H9 (cell line): ENCODE measurements around the gene SLC35G1. TPM values are rescaled to one million over a fixed set of nuclear protein-coding genes. Genes with fewer than 3 reads are reported as not detected.

Source experiments
- DNase-seq: peaks from one replicate; pipeline ENCODE4 v3.0.0-alpha.2; 2017
- H2AFZ ChIP-seq: one replicate; pipeline ENCODE4 v1.6.1; 2013; ENCODE audit warnings: mild to moderate bottlenecking, low read length, control low read depth, moderate library complexity
- H2AK5ac ChIP-seq: 2 replicates; pipeline ENCODE4 v1.6.1; 2013; ENCODE audit warnings: low read length, control low read depth, mixed read lengths; ENCODE audit not compliant: insufficient read length
- H2BK120ac ChIP-seq: one replicate; pipeline ENCODE4 v1.6.1; 2013; ENCODE audit warnings: low read depth, mild to moderate bottlenecking, low read length, control low read depth, inconsistent platforms; ENCODE audit not compliant: poor library complexity, severe bottlenecking
- H2BK12ac ChIP-seq: 2 replicates; pipeline ENCODE4 v1.6.1; 2013; ENCODE audit warnings: low read length, control low read depth, mixed read lengths, low read depth; ENCODE audit not compliant: insufficient read length
- H2BK15ac ChIP-seq: 2 replicates; pipeline ENCODE4 v1.6.1; 2013; ENCODE audit warnings: low read depth, low read length, control low read depth
- H2BK20ac ChIP-seq: one replicate; pipeline ENCODE4 v1.6.1; 2013; ENCODE audit warnings: low read depth, mild to moderate bottlenecking, low read length, control low read depth, inconsistent platforms; ENCODE audit not compliant: poor library complexity, severe bottlenecking
- H2BK5ac ChIP-seq: 2 replicates; pipeline ENCODE4 v1.6.1; 2013; ENCODE audit warnings: low read length, control low read depth, mixed read lengths; ENCODE audit not compliant: insufficient read length
- H3K14ac ChIP-seq: 2 replicates; pipeline ENCODE4 v1.6.1; 2013; ENCODE audit warnings: low read length, control low read depth; ENCODE audit not compliant: insufficient read depth
- H3K18ac ChIP-seq: 2 replicates; pipeline ENCODE4 v1.6.1; 2013; ENCODE audit warnings: low read depth, mild to moderate bottlenecking, mixed read lengths, low read length, control low read depth; ENCODE audit not compliant: insufficient read length
- H3K23ac ChIP-seq: 2 replicates; pipeline ENCODE4 v1.6.1; 2013; ENCODE audit warnings: low read length, control low read depth, mixed read lengths, low read depth; ENCODE audit not compliant: insufficient read length
- H3K23me2 ChIP-seq: 2 replicates; pipeline ENCODE4 v1.6.1; 2013; ENCODE audit warnings: low read depth, mild to moderate bottlenecking, mixed read lengths, low read length, control low read depth; ENCODE audit not compliant: insufficient read length, poor library complexity, severe bottlenecking
- H3K27ac ChIP-seq: 2 replicates; pipeline ENCODE4 v1.5.1; 2013; ENCODE audit warnings: low read length, control low read depth, mixed read lengths, low read depth; ENCODE audit not compliant: insufficient read length
- H3K27me3 ChIP-seq: 2 replicates; pipeline ENCODE4 v1.6.1; 2013; ENCODE audit warnings: low read length, control low read depth, inconsistent platforms; ENCODE audit not compliant: insufficient read depth
- H3K4ac ChIP-seq: 2 replicates; pipeline ENCODE4 v1.6.1; 2013; ENCODE audit warnings: low read depth, mild to moderate bottlenecking, control low read depth, inconsistent platforms, low read length, moderate library complexity
- H3K4me1 ChIP-seq: 2 replicates; pipeline ENCODE4 v1.6.1; 2013; ENCODE audit warnings: low read length, control low read depth, inconsistent platforms; ENCODE audit not compliant: insufficient read depth
- H3K4me2 ChIP-seq: 2 replicates; pipeline ENCODE4 v1.6.1; 2013; ENCODE audit warnings: low read length, control low read depth, mixed read lengths; ENCODE audit not compliant: insufficient read length, insufficient read depth
- H3K56ac ChIP-seq: 2 replicates; pipeline ENCODE4 v1.6.1; 2013; ENCODE audit warnings: low read depth, mild to moderate bottlenecking, mixed read lengths, low read length, control low read depth; ENCODE audit not compliant: insufficient read length
- H3K79me1 ChIP-seq: 2 replicates; pipeline ENCODE4 v1.6.1; 2013; ENCODE audit warnings: low read depth, mild to moderate bottlenecking, moderate library complexity, low read length, control low read depth, inconsistent platforms; ENCODE audit not compliant: insufficient read depth, poor library complexity, severe bottlenecking
- H3K79me2 ChIP-seq: 2 replicates; pipeline ENCODE4 v1.6.1; 2013; ENCODE audit warnings: low read length, control low read depth, inconsistent platforms; ENCODE audit not compliant: insufficient read depth
- H3K9ac ChIP-seq: 2 replicates; pipeline ENCODE4 v1.6.1; 2013; ENCODE audit warnings: low read length, control low read depth, mixed read lengths; ENCODE audit not compliant: insufficient read length; ENCODE audit errors: extremely low read depth
- H3K9me3 ChIP-seq: one replicate; pipeline ENCODE4 v1.6.1; 2013; ENCODE audit warnings: low read depth, low read length, inconsistent platforms; ENCODE audit not compliant: control insufficient read depth
- H3T11ph ChIP-seq: one replicate; pipeline ENCODE4 v1.6.1; 2013; ENCODE audit warnings: mild to moderate bottlenecking, low read length, control low read depth, inconsistent platforms
- H4K20me1 ChIP-seq: one replicate; pipeline ENCODE4 v1.6.1; 2013; ENCODE audit not compliant: control insufficient read depth, insufficient read length, insufficient read depth
- H4K5ac ChIP-seq: 2 replicates; pipeline ENCODE4 v1.6.1; 2013; ENCODE audit warnings: low read depth, mild to moderate bottlenecking, mixed read lengths, low read length, control low read depth; ENCODE audit not compliant: insufficient read length
- H4K8ac ChIP-seq: replicated peaks from 2 replicates; pipeline ENCODE4 v1.6.1; 2013; ENCODE audit warnings: low read length, control low read depth, mixed read lengths, low read depth; ENCODE audit not compliant: insufficient read length
- H4K91ac ChIP-seq: 2 replicates; pipeline ENCODE4 v1.6.1; 2013; ENCODE audit warnings: low read depth, mild to moderate bottlenecking, moderate library complexity, mixed read lengths, low read length, control low read depth; ENCODE audit not compliant: insufficient read length
- H3K27ac Mint-ChIP-seq, 3 experiments: 2 replicates in 2 of 3; 3 replicates in 1 of 3; pipeline ENCODE4 v1.8.0; 2020 to 2021; ENCODE audit warnings: mixed read lengths in 3 of 3, mild to moderate bottlenecking in 1 of 3, moderate library complexity in 1 of 3
- H3K27me3 Mint-ChIP-seq: 2 replicates; pipeline ENCODE4 v1.8.0; 2021; ENCODE audit warnings: low read depth, mild to moderate bottlenecking, moderate library complexity, mixed read lengths
- H3K36me3 Mint-ChIP-seq, 3 experiments: 2 replicates in 2 of 3; 3 replicates in 1 of 3; pipeline ENCODE4 v1.8.0; 2020 to 2021; ENCODE audit warnings: low read depth in 3 of 3, mixed read lengths in 3 of 3; ENCODE audit not compliant: insufficient read depth in 1 of 3
- H3K4me1 Mint-ChIP-seq, 2 experiments: 2 replicates each; pipeline ENCODE4 v1.8.0; 2020; ENCODE audit warnings: mixed read lengths in 2 of 2
- H3K4me3 Mint-ChIP-seq, 2 experiments: 2 replicates in 1 of 2; 3 replicates in 1 of 2; pipeline ENCODE4 v1.8.0; 2020 to 2021; ENCODE audit warnings: mild to moderate bottlenecking in 2 of 2, mixed read lengths in 2 of 2, moderate library complexity in 1 of 2
- H3K9me3 Mint-ChIP-seq, 2 experiments: 2 replicates in 1 of 2; 3 replicates in 1 of 2; pipeline ENCODE4 v1.8.0; 2020; ENCODE audit warnings: mild to moderate bottlenecking in 2 of 2, mixed read lengths in 2 of 2, moderate library complexity in 1 of 2
- CTCF ChIP-seq: fragments of 200-600 bp; sonication (generic); conservative IDR thresholded peaks from 3 replicates; pipeline ENCODE4 v1.8.0; 2021; ENCODE audit warnings: antibody characterized with exemption, mild to moderate bottlenecking
- WGBS: extraction: QIAGEN DNeasy Blood & Tissue Kit; methylation state at CpG from one replicate; pipeline ENCODE4 v1.1.7; 2013; ENCODE audit warnings: missing lambda C conversion rate, low lambda C conversion rate, mixed read lengths; ENCODE audit not compliant: insufficient read length; ENCODE audit errors: extremely low coverage; 5-methylcytosine and 5-hydroxymethylcytosine counted together
- total RNA-seq: library from RNA; stranded (reverse); gene quantifications from 2 replicates; pipeline ENCODE4 v1.2.1, GENCODE V29; 2021

The SLC35G1 gene
- total RNA-seq, 1 experiment from 2014 or later, result 6.3 TPM

- Histone ChIP-seq H3K56ac (no peak overlapping the region), H4K20me1 (no peaks in the 10 kb centered on the region), H3K18ac (no peak overlapping the region), H4K91ac (no peak overlapping the region), H3K23me2 (no peaks in the 10 kb centered on the region), H4K8ac (no peak overlapping the region), H3K9me3 (no peaks in the 10 kb centered on the region), H2BK120ac (no peak overlapping the region), H3K14ac (no peak overlapping the region), H2BK12ac (no peak overlapping the region), H3K79me1 (no peaks in the 10 kb centered on the region), H2AFZ (peak overlapping the region; percentile 42), H3K4me1 (peaks cover 4% of the 10 kb centered on the region; the same call in 1 of the 2 replicates), H3T11ph (no peak overlapping the region), H3K79me2 (no peaks in the 10 kb centered on the region), H3K27me3 (no peaks in the 10 kb centered on the region; the same call in 1 of the 2 replicates), H4K5ac (no peak overlapping the region), H3K27ac (no peak overlapping the region), H3K4ac (no peak overlapping the region), H2BK15ac (no peak overlapping the region), H3K4me2 (no peak overlapping the region), H3K23ac (no peak overlapping the region), H2BK20ac (no peak overlapping the region), H2BK5ac (no peak overlapping the region), H3K9ac (no peak overlapping the region), H2AK5ac (no peak overlapping the region)
- Mint-ChIP-seq H3K4me1 (peaks cover 7% of the 10 kb centered on the region in 2 experiments), H3K27ac (no peak overlapping the region), H3K4me3 (no peak overlapping the region), H3K27me3 (peaks cover 31% of the 10 kb centered on the region), H3K9me3 (no peaks in the 10 kb centered on the region), H3K36me3 (no peaks in the 10 kb centered on the region)
- no peak for TF ChIP-seq CTCF
- DNase-seq, result no peak
- WGBS, result no CpG with 5 or more reads among the region's 6 CpGs
Measured at GRCh38 chr10:93873420-93874115, 20.2 kb upstream of the SLC35G1 start.
